ENCODE results near the gene KRT73.

KRT73 gene

GRCh38 chr12:52591521-52591920 lies 26.8 kb downstream of the KRT73 start:
- H3K36me3 Mint-ChIP-seq (ENCODE audit: low read depth) = peaks cover 4% of the 10 kb centered on the region
- H3K27ac Mint-ChIP-seq = no peak overlapping the region
- DNase-seq = no peak
- H3K27me3 Mint-ChIP-seq (ENCODE audit: low read depth, poor library complexity) = peaks cover 5% of the 10 kb centered on the region
- H3K4me1 Mint-ChIP-seq = no peaks in the 10 kb centered on the region
- no peak for TF ChIP-seq CTCF (IDR thresholded peaks at IDR 0.05)
- H3K9me3 Mint-ChIP-seq = peaks cover 19% of the 10 kb centered on the region
- no peak overlapping the region for H3K4me3 Mint-ChIP-seq

- DNase-seq = no peak
- Mint-ChIP-seq H3K27ac (no peak overlapping the region), H3K36me3 (ENCODE audit: low read depth) (peaks cover 4% of the 10 kb centered on the region), H3K4me3 (no peak overlapping the region), H3K9me3 (peaks cover 19% of the 10 kb centered on the region), H3K4me1 (no peaks in the 10 kb centered on the region), H3K27me3 (ENCODE audit: low read depth, poor library complexity) (peaks cover 8% of the 10 kb centered on the region)
- no peak for TF ChIP-seq CTCF (IDR thresholded peaks at IDR 0.05)
These were observed 28.3 kb downstream of the KRT73 start for GRCh38 chr12:52590021-52590420.

- Mint-ChIP-seq H3K4me3 (no peak overlapping the region), H3K4me1 (peaks cover 8% of the 10 kb centered on the region), H3K36me3 (ENCODE audit: low read depth) (peaks cover 4% of the 10 kb centered on the region), H3K9me3 (peaks cover 19% of the 10 kb centered on the region), H3K27me3 (ENCODE audit: low read depth, poor library complexity) (peaks cover 11% of the 10 kb centered on the region), H3K27ac (no peak overlapping the region)
- no peak for DNase-seq
- TF ChIP-seq CTCF (IDR thresholded peaks at IDR 0.05) = no peak
These were observed 30.8 kb downstream of the KRT73 start for GRCh38 chr12:52587563-52587962.

DNA sequence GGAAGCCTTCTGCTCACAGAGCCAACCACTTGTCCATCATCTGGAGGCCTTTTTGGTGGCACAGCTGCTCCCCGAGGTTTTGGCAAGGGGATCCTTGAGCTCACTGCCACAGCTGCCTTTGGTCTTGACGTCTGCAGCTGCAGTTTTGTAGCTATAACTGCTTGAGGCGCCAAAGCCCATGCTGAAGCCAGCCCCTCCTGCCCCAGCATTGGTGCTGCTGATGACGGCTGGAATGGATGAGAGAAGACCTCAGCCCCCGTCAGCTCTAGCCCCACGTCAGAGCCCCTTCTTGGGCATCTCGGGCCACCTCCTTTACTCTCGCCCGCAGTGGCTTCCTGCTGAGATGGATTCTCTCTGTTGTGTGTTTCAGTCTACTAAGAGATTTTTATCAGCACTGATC lies 32.4 kb downstream of the KRT73 start:
- Mint-ChIP-seq H3K27ac (no peak overlapping the region), H3K4me3 (no peak overlapping the region), H3K9me3 (peaks cover 7% of the 10 kb centered on the region), H3K4me1 (peaks cover 14% of the 10 kb centered on the region), H3K36me3 (ENCODE audit: low read depth) (no peaks in the 10 kb centered on the region), H3K27me3 (ENCODE audit: low read depth, poor library complexity) (peaks cover 11% of the 10 kb centered on the region)
- no peak for TF ChIP-seq CTCF (IDR thresholded peaks at IDR 0.05)
- DNase-seq = no peak

DNA sequence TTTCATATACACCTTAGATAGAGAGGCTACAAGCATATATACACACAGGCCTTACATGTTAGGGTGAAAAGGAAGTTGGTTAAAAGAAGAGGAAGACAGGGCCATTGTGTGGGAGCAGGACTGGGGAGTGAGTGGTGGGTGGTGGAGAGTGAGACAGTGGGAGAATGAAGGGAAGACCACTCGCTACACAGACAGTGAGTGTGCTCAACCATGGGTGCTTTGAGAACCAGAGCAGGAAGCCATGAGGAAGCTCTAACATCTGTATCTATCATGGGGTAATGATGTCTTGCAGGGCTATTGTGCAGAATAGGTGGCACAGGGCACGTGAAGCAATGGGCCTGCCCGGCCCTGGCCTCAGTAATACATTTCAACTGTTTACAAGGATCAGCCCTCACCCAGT lies 33.3 kb downstream of the KRT73 start:
- no peak overlapping the region for H3K4me3 Mint-ChIP-seq
- H3K36me3 Mint-ChIP-seq (ENCODE audit: low read depth) = no peaks in the 10 kb centered on the region
- H3K27me3 Mint-ChIP-seq (ENCODE audit: low read depth, poor library complexity) = peaks cover 12% of the 10 kb centered on the region
- no peak for DNase-seq
- TF ChIP-seq CTCF (IDR thresholded peaks at IDR 0.05) = no peak
- H3K27ac Mint-ChIP-seq = no peak overlapping the region
- peaks cover 21% of the 10 kb centered on the region for H3K4me1 Mint-ChIP-seq
- H3K9me3 Mint-ChIP-seq = no peaks in the 10 kb centered on the region

DNA sequence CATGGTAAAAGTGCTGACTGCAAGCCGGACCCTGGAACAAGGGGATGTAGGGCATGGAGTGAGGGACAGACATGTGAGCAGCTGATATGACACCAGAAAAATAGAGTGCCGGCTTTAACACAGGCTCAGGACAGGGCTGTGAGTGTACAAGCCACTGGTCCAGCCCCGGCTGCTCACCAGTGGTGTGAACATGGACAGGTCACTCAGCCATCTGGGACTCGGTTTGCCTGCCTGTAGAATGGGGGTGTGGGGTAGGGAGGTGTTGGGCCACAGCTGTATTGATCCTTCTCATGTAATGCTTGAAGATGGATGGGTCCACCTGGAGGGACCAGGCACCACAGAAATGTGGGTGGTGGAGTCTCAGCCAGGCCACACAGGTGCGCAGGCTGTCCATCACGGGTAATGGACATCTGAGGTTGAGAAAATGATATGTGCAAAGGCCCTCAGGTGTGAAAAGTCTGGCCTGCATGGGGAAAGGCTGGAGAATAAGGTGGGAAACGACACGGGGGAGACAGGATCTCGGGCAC lies 34.1 kb downstream of the KRT73 start:
- TF ChIP-seq CTCF (IDR thresholded peaks at IDR 0.05) = no peak
- Mint-ChIP-seq H3K27ac (no peak overlapping the region), H3K4me1 (peaks cover 30% of the 10 kb centered on the region), H3K27me3 (ENCODE audit: low read depth, poor library complexity) (peaks cover 15% of the 10 kb centered on the region), H3K9me3 (no peaks in the 10 kb centered on the region), H3K4me3 (no peak overlapping the region), H3K36me3 (ENCODE audit: low read depth) (no peaks in the 10 kb centered on the region)
- DNase-seq = no peak

Data from nephron progenitor cell (in vitro differentiated cells).